Measurements from ENCODE around the gene SLC25A48. TPM values are rescaled to one million over a fixed set of nuclear protein-coding genes. Genes with fewer than 3 reads are reported as not detected.
A peak's percentile ranks its signal among the peaks of the same experiment; 100 is the strongest.

The SLC25A48 gene
- total and polyA plus RNA-seq, 12 donors, result not detected

GRCh38 chr5:135830384-135830700, 4.1 kb upstream of the SLC25A48 start:
- H3K27ac ChIP-seq, result no peak overlapping the region
- DNase-seq, result no peak
- no peak overlapping the region for H3K4me3 ChIP-seq
- H3K9me3 ChIP-seq (replicated peaks in 1 of 3), result no peaks in the 10 kb centered on the region
- peaks cover 36% of the 10 kb centered on the region for H3K27me3 ChIP-seq
- no peaks in the 10 kb centered on the region for H3K36me3 ChIP-seq (replicated peaks in 1 of 2)
- TF ChIP-seq CTCF (IDR thresholded peaks at IDR 0.05) (peak in 1 of 6 experiments; percentile 2), POLR2A (IDR thresholded peaks at IDR 0.05) (no peak)
- intact Hi-C loops (cut with DNase I), result loop anchor here (2.0 to 5.0 kb wide), 3 partner anchors 270 to 358 kb away; no protein-coding TSS in a partner anchor
- H3K4me1 ChIP-seq (replicated peaks in 1 of 2), result no peaks in the 10 kb centered on the region
- WGBS, 4 donors, result 29 to 57% (median 44%) methylated on average over 3 of the region's 3 CpGs

GRCh38 chr5:135830876-135831275, 3.6 kb upstream of the SLC25A48 start:
- no peaks in the 10 kb centered on the region for H3K9me3 ChIP-seq (replicated peaks in 1 of 3)
- peak in 1 of 7 donors; percentile 20 for DNase-seq
- H3K4me1 ChIP-seq (replicated peaks in 1 of 2), result no peaks in the 10 kb centered on the region
- no peaks in the 10 kb centered on the region for H3K36me3 ChIP-seq (replicated peaks in 1 of 2)
- intact Hi-C loops (cut with DNase I), result loop anchor here (2.0 to 5.0 kb wide), 3 partner anchors 270 to 359 kb away; no protein-coding TSS in a partner anchor
- TF ChIP-seq POLR2A (IDR thresholded peaks at IDR 0.05), result no peak
- TF ChIP-seq CTCF (IDR thresholded peaks at IDR 0.05), result no peak
- WGBS, 4 donors, result 35 to 53% (median 45%) methylated on average over 4 of the region's 4 CpGs
- H3K27ac ChIP-seq, result no peak overlapping the region
- H3K4me3 ChIP-seq, result no peak overlapping the region
- H3K27me3 ChIP-seq, result peaks cover 39% of the 10 kb centered on the region

- H3K27me3 ChIP-seq, result peaks cover 40% of the 10 kb centered on the region
- H3K4me1 ChIP-seq (replicated peaks in 1 of 2), result no peaks in the 10 kb centered on the region
- intact Hi-C loops (cut with DNase I), result loop anchor here (2.0 to 5.0 kb wide), 3 partner anchors 271 to 359 kb away; no protein-coding TSS in a partner anchor
- H3K9me3 ChIP-seq (replicated peaks in 1 of 3), result no peaks in the 10 kb centered on the region
- no peaks in the 10 kb centered on the region for H3K36me3 ChIP-seq (replicated peaks in 1 of 2)
- no peak overlapping the region for H3K27ac ChIP-seq
- no peak overlapping the region for H3K4me3 ChIP-seq
- peak in 1 of 7 donors; percentile 7 for DNase-seq
- WGBS, 4 donors, result 88 to 94% (median 92%) methylated on average over 1 of the region's 1 CpG
- TF ChIP-seq CTCF (IDR thresholded peaks at IDR 0.05) (no peak), POLR2A (IDR thresholded peaks at IDR 0.05) (no peak)
These were observed 3.0 kb upstream of the SLC25A48 start for GRCh38 chr5:135831439-135831838.

- Histone ChIP-seq H3K9me3 (replicated peaks in 1 of 3) (no peaks in the 10 kb centered on the region), H3K27ac (no peak overlapping the region), H3K4me1 (replicated peaks in 1 of 2) (no peaks in the 10 kb centered on the region), H3K27me3 (peaks cover 40% of the 10 kb centered on the region), H3K4me3 (no peak overlapping the region), H3K36me3 (replicated peaks in 1 of 2) (no peaks in the 10 kb centered on the region)
- intact Hi-C loops (cut with DNase I), result loop anchor here (2.0 to 5.0 kb wide), 3 partner anchors 271 to 360 kb away; no protein-coding TSS in a partner anchor
- WGBS, 4 donors, result 75 to 88% (median 83%) methylated on average over 12 of the region's 12 CpGs
- peak in 1 of 7 donors; percentile 41 for DNase-seq
- TF ChIP-seq CTCF (IDR thresholded peaks at IDR 0.05) (no peak), POLR2A (IDR thresholded peaks at IDR 0.05) (no peak)
These were observed 2.5 kb upstream of the SLC25A48 start for GRCh38 chr5:135831851-135832555.
